ENCODE results near the gene MDFI. TPM values are rescaled to one million over a fixed set of nuclear protein-coding genes. Genes with fewer than 3 reads are reported as not detected.

The MDFI gene
- 0.18 TPM in 1 of 2 replicates, not detected in the other for total RNA-seq (2014; rRNA removed; shearing (Covaris generic))

- DNase-seq (ENCODE audit: low spot score), result no peak
- in situ Hi-C loops (cut with HindIII; ENCODE audit: low sequenced_read_pairs), result no loop called here
Measured at GRCh38 chr6:41638002-41638934, at the start of gene MDFI. MDFI (plus strand) TSS chr6:41638468; CDS start chr6:41638750, 282 bp downstream.

DNA sequence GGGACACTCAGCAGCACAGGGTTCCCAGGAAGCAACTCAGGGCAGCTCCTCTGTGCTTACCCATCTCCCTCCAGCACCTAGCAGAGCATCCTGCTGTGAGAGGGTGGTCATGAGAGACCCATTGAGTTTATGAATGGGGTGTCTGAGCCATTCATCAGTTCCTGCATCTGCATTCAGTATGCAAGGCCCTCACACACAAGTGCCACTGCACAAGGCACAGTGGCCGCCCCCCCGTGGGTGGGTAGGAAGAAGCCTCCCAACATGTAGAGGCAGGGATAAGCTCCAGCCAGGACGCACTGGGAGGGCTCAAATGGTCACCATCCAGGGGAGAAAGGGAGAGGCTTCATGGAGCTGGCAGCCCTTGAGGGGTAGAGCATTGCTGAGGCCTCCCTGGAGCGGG is 49.0 kb upstream of the MDFI start:
- in situ Hi-C loops (cut with HindIII; ENCODE audit: low sequenced_read_pairs), result no loop called here
- DNase-seq (ENCODE audit: low spot score), result no peak

DNA sequence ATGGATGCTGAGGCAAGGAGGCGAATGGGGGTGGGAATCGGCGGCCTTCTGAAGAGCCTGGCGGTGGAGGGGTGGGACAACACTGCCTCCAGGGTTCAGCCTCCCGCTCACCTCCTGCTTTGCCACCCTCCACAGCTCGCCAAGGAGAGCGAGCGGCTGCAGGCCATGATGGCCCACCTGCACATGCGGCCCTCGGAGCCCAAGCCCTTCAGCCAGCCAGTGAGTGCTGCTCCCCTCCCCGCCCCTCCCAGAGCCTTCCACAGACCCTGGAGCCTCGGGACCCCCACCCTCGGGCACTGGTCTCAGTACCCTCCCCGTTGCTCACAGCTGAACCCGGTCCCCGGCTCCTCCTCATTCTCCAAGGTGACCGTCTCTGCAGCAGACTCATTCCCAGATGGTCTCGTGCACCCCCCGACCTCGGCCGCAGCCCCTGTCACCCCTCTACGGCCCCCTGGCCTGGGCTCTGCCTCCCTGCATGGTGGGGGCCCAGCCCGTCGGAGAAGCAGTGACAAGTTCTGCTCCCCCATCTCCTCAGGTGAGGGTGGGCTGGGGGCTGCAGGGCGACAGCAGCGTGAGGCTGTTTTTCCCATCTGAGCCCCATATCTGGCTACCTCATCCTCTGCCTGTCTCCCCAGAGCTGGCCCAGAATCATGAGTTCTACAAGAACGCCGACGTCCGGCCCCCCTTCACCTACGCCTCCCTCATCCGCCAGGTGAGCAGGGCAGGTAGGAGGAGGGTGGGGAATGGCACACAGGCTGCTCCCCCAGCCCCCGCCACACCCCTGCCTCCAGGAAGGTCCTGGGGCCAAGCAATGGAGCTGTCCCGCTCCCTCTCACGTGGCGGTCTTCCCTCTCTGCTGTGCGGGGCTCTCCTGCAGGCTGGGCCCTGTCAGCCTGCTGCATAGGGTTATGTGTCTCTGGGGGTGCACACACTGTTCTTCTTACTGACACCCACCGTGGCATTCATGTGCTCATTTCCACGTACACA is 48.3 kb upstream of the MDFI start:
- in situ Hi-C loops (cut with HindIII; ENCODE audit: low sequenced_read_pairs), result no loop called here
- DNase-seq (ENCODE audit: low spot score), result no peak

- in situ Hi-C loops (cut with HindIII; ENCODE audit: low sequenced_read_pairs), result no loop called here
- no peak for DNase-seq (ENCODE audit: low spot score)
Measured at GRCh38 chr6:41591122-41591521, 47.1 kb upstream of the MDFI start.

DNA sequence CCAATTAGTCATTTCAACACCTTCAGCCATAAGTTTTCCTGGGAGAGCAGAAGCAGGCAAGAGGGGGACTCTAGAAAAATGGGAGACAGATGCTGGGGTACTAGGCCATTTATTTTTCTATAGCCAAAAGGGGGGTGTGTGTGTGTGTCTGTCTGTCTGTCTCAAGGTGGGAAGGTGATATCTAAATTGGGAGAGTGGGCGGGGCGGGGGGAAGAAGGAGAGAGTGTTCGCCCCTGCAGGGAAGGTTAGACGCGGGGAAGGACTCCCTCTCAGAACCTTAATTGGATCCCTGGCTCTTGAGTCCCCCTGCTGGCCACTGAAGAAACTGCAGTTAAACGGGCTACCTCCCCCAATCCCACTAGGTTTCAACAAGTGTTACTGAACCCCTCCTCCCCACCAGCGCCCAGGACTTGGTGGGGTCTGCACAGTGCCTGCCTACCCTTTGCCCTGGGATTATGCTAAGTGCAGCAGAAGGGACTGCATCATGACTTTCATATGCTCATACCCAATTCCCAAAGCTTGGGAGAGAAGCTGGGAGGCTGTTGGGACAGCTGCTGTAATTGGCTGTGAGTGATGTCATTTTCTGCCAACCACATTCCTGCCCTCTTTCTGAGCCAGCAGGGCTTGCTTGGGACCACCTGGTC is 46.3 kb upstream of the MDFI start:
- DNase-seq (ENCODE audit: low spot score), result peak; percentile 73
- in situ Hi-C loops (cut with HindIII; ENCODE audit: low sequenced_read_pairs), result no loop called here

DNA sequence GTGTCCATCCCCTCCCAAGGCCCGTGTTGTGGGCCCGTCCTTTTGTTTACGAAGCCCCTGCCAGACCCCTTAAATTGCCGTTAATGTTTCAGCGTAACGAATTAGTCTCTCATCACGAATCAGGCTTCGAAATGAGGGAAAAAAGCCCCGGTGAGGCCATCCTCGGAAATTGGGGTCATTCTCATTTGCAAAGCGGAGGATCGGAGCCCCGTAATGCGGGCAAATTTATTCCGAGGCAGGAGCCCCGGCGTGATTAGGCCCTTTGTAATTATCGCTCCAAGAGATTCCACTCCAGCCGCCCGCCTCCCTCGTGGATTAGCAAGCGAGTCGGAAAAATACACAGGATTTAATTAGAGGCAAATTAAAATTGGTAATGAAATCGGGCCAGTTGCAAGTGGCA is 44.9 kb upstream of the MDFI start:
- DNase-seq (ENCODE audit: low spot score), result no peak
- in situ Hi-C loops (cut with HindIII; ENCODE audit: low sequenced_read_pairs), result no loop called here

DNA sequence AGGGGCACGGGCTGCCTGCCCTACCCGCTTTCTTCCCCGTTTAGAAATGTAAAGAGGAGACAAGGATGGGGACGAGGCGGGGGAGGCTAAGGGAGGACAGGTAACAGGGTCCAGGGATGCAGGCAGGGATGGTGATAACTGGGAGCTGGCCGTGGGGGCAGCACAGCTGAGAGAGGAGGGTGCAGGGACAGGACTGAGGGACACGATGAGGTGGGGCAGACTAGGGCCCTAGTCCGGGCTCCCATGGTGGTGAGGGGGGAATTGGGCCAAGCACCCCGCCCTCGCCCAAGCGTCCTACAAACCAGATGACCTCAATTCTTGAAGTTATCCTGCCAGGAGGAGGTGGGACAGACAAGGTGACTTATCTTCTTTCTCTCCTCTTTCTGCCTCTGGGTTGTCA is 44.4 kb upstream of the MDFI start:
- in situ Hi-C loops (cut with HindIII; ENCODE audit: low sequenced_read_pairs), result no loop called here
- no peak for DNase-seq (ENCODE audit: low spot score)

GRCh38 chr6:41594326-41594725 is 43.9 kb upstream of the MDFI start:
- no peak for DNase-seq (ENCODE audit: low spot score)
- in situ Hi-C loops (cut with HindIII; ENCODE audit: low sequenced_read_pairs), result no loop called here

GRCh38 chr6:41594766-41595165 is 43.5 kb upstream of the MDFI start:
- in situ Hi-C loops (cut with HindIII; ENCODE audit: low sequenced_read_pairs), result no loop called here

GRCh38 chr6:41595166-41595565 is 43.1 kb upstream of the MDFI start:
- in situ Hi-C loops (cut with HindIII; ENCODE audit: low sequenced_read_pairs), result no loop called here
- no peak for DNase-seq (ENCODE audit: low spot score)

More at GRCh38 chr6:41594766-41595165, 43.5 kb upstream of the MDFI start:
- DNase-seq (ENCODE audit: low spot score), result no peak

DNA sequence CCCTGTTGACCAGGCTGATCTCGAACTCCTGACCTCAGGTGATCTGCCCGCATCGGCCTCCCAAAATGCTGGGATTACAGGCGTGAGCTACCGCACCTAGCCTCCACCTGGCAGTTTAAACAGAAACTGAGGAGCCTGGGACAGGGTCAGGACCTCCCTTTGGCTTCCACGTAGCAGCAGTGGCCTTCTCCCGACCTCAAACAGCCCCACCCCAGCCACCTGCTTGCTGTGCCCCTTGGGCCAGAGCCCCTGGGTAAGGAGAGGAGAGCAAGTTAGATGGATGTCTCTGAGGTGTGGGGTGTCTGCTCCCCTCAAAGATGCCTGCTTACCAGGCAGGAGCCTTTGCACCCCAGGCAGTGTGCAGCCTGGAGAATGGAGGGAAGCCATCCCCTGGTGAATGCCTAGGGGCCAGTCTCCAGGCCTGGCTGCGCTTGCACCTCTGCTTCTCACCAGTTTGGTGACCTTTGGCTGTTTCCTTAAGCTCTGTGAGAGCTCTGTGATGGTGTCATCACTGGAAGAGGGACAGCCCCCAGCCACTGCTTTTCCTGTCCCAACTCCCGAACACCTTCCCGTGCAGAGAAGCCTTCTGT is 42.1 kb upstream of the MDFI start:
- DNase-seq (ENCODE audit: low spot score), result no peak
- in situ Hi-C loops (cut with HindIII; ENCODE audit: low sequenced_read_pairs), result no loop called here

- DNase-seq (ENCODE audit: low spot score), result no peak
- in situ Hi-C loops (cut with HindIII; ENCODE audit: low sequenced_read_pairs), result no loop called here
Measured at GRCh38 chr6:41596807-41597206, 41.5 kb upstream of the MDFI start.

GRCh38 chr6:41597246-41598000 is 40.8 kb upstream of the MDFI start:
- in situ Hi-C loops (cut with HindIII; ENCODE audit: low sequenced_read_pairs), result no loop called here

DNA sequence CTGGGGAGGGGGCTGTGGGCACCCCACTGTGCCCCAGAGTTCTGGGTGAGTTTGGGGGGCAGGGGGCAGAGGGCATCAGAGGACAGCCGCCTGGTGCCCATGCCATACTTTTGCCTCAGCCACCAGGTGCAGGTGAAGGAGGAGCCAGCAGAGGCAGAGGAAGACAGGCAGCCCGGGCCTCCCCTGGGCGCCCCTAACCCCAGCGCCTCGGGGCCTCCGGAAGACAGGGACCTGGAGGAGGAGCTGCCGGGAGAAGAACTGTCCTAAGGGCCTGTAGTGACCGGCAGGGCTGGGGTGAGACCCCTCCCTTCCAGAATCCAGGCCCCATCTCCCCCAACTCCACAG is 39.6 kb upstream of the MDFI start:
- in situ Hi-C loops (cut with HindIII; ENCODE audit: low sequenced_read_pairs), result no loop called here
- DNase-seq (ENCODE audit: low spot score), result no peak

More at GRCh38 chr6:41597246-41598000, 40.8 kb upstream of the MDFI start:
- no peak for DNase-seq (ENCODE audit: low spot score)

- DNase-seq (ENCODE audit: low spot score), result no peak
- in situ Hi-C loops (cut with HindIII; ENCODE audit: low sequenced_read_pairs), result no loop called here
Measured at GRCh38 chr6:41599015-41599851, 39.0 kb upstream of the MDFI start.

GRCh38 chr6:41599852-41600445 is 38.3 kb upstream of the MDFI start:
- no peak for DNase-seq (ENCODE audit: low spot score)
- in situ Hi-C loops (cut with HindIII; ENCODE audit: low sequenced_read_pairs), result no loop called here

Measured in G401 (cell line).